Activated naive CD4-positive, alpha-beta T cell treated with anti-CD3 and anti-CD28 coated beads, Interleukin-2, amount 50 U/mL, for 24 hours (primary cell): ENCODE measurements around the gene TRAF3.
"Not testable (repeated sequence)": the region's sequence is repeated elsewhere in the genome, so short reads cannot be mapped to it uniquely, and the experiment has no call there.

Experiments
- H3K27ac Mint-ChIP-seq: one replicate; pipeline ENCODE4 v1.8.0; 2021; ENCODE audit warnings: mild to moderate bottlenecking, mixed read lengths
- H3K27me3 Mint-ChIP-seq: one replicate; pipeline ENCODE4 v1.8.0; 2021; ENCODE audit warnings: mixed read lengths
- H3K36me3 Mint-ChIP-seq: one replicate; pipeline ENCODE4 v1.8.0; 2021; ENCODE audit warnings: mixed read lengths
- H3K4me1 Mint-ChIP-seq: one replicate; pipeline ENCODE4 v1.8.0; 2021; ENCODE audit warnings: mixed read lengths
- H3K4me3 Mint-ChIP-seq: one replicate; pipeline ENCODE4 v1.8.0; 2021; ENCODE audit warnings: mild to moderate bottlenecking, mixed read lengths
- H3K9me3 Mint-ChIP-seq: one replicate; pipeline ENCODE4 v1.8.0; 2021; ENCODE audit warnings: mixed read lengths

Gene TRAF3

DNA sequence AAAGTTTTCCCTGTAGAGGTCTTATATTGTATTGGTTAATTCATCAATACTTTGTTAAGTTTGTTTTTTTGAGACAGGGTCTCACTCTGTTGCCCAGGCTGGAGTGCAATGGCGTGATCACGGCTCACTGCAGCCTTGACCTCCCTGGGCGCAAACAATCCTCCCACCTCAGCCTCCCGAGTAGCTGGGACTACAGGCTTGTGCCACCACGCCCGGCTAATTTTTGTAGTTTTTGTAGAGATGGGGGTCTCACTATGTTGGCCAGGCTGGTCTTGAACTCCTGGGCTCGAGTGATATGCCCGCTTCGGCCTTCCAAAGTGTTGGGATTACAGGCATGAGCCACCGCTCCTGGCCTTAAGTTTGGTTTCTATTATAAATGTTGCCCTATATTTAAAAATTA is 149.6 kb downstream of the TRAF3 start:
- not testable (repeated sequence) for H3K4me3 Mint-ChIP-seq, H3K27ac Mint-ChIP-seq, H3K36me3 Mint-ChIP-seq, H3K27me3 Mint-ChIP-seq, H3K9me3 Mint-ChIP-seq, H3K4me1 Mint-ChIP-seq

DNA sequence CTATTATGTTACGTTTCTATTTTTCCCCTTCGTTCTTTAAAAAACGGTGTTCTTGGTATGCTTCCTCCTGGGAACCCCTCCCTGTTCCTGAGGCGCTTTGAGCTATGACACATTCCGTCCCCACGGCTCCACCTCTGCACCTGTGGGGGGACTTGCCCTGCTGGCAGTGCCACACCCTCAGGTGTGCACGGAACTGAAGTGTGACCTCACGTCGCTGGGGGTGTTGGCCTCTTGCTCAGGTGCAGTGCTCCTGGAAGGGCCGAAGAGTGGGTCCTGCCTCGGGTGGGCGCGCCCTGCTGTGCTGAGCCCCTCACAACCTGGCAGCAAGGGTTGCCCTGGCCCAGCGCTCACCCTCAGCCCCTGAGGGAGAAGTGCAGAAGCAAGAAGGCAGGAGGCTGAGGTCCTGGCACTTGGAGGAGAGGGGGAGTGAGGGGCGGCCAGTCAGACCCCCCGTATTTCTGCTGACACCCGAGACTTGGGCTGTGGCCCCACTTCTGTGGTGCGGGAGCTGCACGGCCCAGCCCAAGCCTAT is 150.2 kb downstream of the TRAF3 start:
- peak overlapping the region; percentile 60 for H3K4me3 Mint-ChIP-seq
- H3K27ac Mint-ChIP-seq = peak overlapping the region; percentile 55
- H3K36me3 Mint-ChIP-seq = no peaks in the 10 kb centered on the region
- H3K9me3 Mint-ChIP-seq = no peaks in the 10 kb centered on the region
- H3K4me1 Mint-ChIP-seq = peaks cover 10% of the 10 kb centered on the region
- H3K27me3 Mint-ChIP-seq = peaks cover 4% of the 10 kb centered on the region

DNA sequence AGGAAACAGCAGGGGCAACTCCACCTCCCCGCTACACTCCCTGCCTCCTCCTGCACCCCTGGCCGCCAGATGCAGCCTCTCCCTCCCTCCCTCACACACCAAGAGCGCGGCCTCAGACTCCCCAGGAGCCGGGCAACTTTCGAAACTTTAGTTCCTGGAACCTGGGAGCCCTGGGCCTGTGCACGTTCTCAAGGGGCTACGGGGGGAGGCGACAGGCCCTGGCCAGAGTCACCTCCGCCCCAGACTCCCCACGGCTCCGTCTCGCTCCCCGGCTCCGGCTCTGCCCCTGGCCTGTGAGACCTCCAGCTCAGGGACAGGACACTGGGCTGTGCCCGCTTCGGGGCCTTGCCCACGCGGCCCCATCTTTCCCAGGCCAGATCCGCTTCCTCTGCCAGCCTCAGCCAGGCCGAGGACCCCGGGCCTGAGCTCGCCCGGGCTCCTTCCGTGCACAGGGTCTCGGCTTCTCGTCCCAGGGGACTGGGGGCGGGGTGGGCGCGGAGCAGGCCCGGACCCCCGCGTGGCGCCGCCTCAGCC is 150.7 kb downstream of the TRAF3 start:
- Mint-ChIP-seq H3K9me3 (no peaks in the 10 kb centered on the region), H3K27ac (no peak overlapping the region), H3K36me3 (no peaks in the 10 kb centered on the region), H3K27me3 (peaks cover 4% of the 10 kb centered on the region), H3K4me1 (peaks cover 10% of the 10 kb centered on the region), H3K4me3 (peak overlapping the region; percentile 60)

DNA sequence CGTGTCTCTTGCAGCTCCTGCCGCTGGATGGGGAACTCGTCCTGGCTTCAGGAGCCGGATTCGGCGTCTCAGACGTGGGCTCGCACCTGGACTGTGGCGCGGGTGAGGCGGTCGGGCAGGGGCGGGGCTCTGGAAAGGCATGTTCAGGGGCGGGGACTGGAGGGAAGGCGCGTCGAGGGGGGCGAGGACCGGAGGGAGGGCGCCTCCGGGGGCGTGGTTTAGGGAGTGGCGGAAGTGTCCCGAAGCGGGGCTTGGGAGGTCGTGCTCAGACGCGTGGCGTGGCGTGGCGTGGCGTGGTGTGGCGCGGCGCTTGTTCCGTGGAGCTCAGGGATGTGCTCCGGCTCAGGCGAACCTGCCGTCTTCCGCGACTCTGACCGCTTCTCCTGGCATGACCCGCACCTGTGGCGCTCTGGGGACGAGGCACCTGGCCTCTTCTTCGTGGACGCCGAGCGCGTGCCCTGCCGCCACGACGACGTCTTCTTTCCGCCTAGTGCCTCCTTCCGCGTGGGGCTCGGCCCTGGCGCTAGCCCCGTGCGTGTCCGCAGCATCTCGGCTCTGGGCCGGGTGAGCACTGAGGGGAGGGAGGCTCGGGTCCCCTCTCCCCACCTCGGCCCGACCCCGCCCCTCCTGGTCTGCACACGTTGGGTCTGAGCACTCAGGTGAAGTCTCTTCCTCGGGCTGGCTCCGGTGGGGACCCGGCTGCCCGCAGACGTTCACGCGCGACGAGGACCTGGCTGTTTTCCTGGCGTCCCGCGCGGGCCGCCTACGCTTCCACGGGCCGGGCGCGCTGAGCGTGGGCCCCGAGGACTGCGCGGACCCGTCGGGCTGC is 151.4 kb downstream of the TRAF3 start:
- H3K27ac Mint-ChIP-seq = no peak overlapping the region
- H3K4me1 Mint-ChIP-seq = peaks cover 10% of the 10 kb centered on the region
- H3K4me3 Mint-ChIP-seq = peak overlapping the region; percentile 42
- peaks cover 4% of the 10 kb centered on the region for H3K27me3 Mint-ChIP-seq
- no peaks in the 10 kb centered on the region for H3K36me3 Mint-ChIP-seq
- H3K9me3 Mint-ChIP-seq = no peaks in the 10 kb centered on the region

DNA sequence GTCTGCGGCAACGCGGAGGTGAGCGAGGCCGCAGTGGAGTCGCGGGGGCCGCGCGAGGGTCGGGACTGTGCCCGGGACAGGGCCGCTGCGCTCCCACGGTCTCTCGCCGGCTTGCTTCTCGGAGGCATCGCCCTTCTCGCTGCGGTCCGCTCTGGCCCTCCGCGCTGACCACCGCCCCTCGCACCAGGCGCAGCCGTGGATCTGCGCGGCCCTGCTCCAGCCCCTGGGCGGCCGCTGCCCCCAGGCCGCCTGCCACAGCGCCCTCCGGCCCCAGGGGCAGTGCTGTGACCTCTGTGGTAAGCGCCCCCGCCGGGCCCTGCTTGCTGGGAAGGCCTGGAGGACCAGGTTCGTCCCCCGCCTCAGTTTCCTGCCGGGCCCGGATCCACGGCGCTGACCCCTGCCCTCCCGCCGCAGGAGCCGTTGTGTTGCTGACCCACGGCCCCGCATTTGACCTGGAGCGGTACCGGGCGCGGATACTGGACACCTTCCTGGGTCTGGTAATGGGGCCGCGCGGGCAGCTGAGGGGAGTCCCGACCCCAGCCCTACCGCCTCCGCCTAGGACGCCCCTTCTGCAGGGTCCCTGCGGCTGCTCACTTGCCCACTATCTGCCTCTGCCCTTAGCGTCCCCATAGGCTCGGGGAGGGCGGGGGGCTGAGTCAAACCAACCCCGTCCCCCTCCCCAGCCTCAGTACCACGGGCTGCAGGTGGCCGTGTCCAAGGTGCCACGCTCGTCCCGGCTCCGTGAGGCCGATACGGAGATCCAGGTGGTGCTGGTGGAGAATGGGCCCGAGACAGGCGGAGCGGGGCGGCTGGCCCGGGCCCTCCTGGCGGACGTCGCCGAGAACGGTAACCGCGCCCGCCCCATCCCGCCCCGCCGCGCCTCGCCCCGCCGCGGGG is 152.2 kb downstream of the TRAF3 start:
- H3K4me1 Mint-ChIP-seq = peaks cover 5% of the 10 kb centered on the region
- no peaks in the 10 kb centered on the region for H3K9me3 Mint-ChIP-seq
- H3K27ac Mint-ChIP-seq = no peak overlapping the region
- no peak overlapping the region for H3K4me3 Mint-ChIP-seq
- no peaks in the 10 kb centered on the region for H3K36me3 Mint-ChIP-seq
- H3K27me3 Mint-ChIP-seq = peaks cover 4% of the 10 kb centered on the region

DNA sequence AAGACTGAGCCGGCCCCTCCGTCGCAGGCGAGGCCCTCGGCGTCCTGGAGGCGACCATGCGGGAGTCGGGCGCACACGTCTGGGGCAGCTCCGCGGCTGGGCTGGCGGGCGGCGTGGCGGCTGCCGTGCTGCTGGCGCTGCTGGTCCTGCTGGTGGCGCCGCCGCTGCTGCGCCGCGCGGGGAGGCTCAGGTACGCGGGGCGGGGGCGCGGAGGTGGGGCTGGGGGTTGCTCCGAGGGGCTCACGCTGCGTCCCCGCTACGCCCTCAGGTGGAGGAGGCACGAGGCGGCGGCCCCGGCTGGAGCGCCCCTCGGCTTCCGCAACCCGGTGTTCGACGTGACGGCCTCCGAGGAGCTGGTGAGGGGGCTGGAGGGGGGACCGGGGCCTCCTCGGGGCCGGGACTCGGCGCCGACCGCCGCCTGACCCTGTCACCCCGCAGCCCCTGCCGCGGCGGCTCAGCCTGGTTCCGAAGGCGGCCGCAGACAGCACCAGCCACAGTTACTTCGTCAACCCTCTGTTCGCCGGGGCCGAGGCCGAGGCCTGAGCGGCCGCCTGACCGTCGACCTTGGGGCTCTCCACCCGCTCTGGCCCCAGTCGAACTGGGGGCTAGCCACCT is 153.0 kb downstream of the TRAF3 start:
- H3K27me3 Mint-ChIP-seq = peaks cover 4% of the 10 kb centered on the region
- no peak overlapping the region for H3K4me3 Mint-ChIP-seq
- peaks cover 4% of the 10 kb centered on the region for H3K4me1 Mint-ChIP-seq
- no peak overlapping the region for H3K27ac Mint-ChIP-seq
- H3K36me3 Mint-ChIP-seq = no peaks in the 10 kb centered on the region
- no peaks in the 10 kb centered on the region for H3K9me3 Mint-ChIP-seq

DNA sequence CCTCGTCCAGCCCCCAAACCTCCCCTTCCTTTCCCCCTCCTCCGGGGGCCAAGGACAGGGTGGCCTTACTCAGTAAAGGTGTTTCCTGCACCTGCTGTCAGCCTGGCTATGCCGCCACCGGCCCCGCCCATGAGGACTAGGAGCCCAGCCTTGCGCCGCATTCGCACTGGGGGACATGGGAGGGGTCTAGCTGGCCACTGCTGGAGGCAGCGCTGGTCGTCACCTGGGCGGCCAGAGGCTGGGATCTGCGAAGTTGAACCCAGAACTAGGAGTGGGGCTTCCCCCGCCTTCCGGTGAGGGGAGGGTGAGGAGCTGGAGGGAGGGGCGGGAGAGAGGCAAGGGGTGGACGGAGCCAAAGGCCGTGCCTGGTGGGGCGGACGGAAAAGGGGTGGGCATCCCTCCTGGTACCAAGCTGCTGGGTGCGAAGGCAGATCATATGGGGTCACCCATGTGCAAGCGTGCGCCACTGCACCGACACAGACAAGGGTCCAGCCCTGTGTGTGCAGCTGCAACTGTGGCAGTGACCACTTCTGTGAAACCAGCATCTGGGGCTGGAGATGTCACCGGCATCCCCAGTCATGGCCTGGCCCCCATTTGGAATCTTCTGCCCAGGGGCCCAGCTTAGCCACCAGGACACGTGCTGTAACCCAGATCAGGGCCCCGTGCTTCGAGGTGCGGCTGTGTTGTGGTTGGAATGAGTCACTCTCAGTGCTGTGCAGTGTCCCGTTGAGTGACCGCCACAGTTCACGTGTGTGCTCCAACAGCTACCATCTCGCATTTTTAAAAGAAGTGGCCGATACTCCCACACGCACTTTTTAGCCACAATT is 153.7 kb downstream of the TRAF3 start:
- H3K4me1 Mint-ChIP-seq = peaks cover 1% of the 10 kb centered on the region
- no peak overlapping the region for H3K4me3 Mint-ChIP-seq
- no peaks in the 10 kb centered on the region for H3K36me3 Mint-ChIP-seq
- H3K27me3 Mint-ChIP-seq = peaks cover 1% of the 10 kb centered on the region
- no peaks in the 10 kb centered on the region for H3K9me3 Mint-ChIP-seq
- H3K27ac Mint-ChIP-seq = no peak overlapping the region

DNA sequence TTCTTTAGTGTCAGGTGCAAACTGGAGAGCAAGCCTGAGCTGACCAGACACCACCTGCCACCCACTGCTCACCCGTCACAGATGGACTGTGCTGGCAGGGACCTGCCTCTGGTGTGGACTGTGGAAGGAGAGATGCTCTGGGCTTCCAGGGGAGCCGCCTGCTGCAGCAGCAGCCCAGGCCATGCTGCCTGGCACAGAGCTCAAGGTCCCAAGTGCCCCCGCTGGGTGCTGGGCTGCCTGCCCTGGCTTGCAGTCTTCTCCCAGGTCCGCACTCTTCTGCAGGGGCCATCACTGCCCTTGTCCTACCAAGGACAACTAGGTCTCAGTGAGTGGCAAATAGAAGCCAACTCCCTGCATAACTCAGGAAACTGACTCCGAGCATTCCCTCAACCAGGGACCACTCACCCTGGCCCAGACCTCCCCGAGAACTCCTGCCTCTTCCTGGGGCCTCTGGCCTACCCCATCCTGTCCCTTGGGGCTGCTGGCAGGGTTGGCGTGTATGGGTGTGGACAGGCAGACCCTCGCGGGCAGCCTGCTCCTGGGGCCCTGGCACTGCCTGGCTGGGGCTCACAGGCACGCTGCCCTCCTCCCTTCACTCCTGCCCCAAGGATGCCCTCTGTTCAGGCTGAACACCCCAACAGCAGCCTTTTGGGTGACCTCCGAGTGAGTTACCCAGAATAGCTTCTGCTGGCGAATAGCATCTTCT is 154.5 kb downstream of the TRAF3 start:
- no peaks in the 10 kb centered on the region for H3K27me3 Mint-ChIP-seq
- H3K9me3 Mint-ChIP-seq = no peaks in the 10 kb centered on the region
- H3K4me1 Mint-ChIP-seq = no peaks in the 10 kb centered on the region
- no peak overlapping the region for H3K27ac Mint-ChIP-seq
- no peak overlapping the region for H3K4me3 Mint-ChIP-seq
- no peaks in the 10 kb centered on the region for H3K36me3 Mint-ChIP-seq

DNA sequence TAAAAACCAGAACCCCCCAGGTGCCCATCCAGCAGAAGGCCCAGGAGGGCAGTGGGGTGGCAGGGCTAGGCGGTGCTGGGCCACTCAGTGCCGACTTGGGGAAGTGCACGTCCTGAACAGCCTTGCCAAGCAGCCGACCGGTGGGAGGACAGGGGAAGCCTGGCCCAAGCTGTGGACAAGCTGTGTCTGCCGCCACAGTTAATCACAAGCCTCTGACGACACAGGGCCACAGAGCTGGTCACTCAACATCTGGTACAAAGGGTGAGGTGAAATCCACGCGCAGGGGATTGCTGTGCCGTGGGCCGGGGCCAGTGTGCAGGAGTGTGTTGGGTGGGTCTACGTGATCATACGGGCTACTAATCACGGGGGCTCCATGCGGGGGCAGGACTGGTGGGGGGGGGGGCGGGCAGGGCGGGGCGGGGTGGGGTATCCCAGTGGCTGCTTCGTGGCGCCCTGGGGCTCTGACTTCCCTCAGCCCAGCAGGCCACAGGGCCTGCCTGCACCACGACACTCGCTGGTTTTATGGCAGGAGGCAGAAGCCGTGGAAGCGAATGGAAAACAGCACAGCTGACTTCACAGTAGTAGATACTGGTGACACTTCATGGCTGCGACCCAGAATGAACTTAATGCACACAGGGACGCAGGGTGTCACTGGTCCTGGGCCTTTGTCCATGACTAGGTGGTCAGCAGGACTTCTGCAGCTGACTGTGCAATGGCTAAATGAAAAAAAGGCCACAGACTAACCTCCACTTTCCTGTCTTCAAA is 155.4 kb downstream of the TRAF3 start:
- Mint-ChIP-seq H3K36me3 (no peaks in the 10 kb centered on the region), H3K4me1 (no peaks in the 10 kb centered on the region), H3K4me3 (no peak overlapping the region), H3K27ac (no peak overlapping the region), H3K9me3 (no peaks in the 10 kb centered on the region), H3K27me3 (no peaks in the 10 kb centered on the region)

DNA sequence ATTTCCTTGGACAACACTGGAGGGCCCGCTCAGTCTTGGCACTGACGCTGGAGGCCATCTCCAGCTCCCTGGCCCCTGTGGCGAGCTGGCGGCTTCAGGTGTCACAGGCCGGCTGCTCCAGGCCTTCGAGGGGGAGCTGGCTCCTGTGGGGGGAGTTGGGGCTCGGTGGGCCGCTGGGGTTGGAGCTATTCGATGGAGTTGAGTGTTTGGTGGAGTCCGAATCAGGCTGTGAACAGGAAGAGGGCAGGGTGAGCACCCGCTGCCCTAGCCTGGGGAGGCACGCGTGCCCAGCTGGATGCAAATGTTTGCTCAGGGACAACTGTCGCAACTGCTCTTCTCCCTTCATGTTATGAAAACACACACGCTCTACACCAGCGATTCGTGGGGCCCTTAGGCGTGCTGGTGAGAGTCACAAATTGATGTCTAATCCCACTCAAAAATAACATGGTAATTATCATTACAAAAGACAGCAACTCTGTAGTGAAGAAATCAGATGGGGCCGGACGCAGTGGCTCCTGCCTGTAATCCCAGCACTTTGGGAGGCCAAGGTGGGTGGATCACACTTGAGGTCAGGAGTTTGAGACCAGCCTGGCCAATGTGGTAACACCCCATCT is 156.5 kb downstream of the TRAF3 start:
- Mint-ChIP-seq H3K27me3 (no peaks in the 10 kb centered on the region), H3K9me3 (no peaks in the 10 kb centered on the region), H3K36me3 (no peaks in the 10 kb centered on the region), H3K4me3 (no peak overlapping the region), H3K27ac (no peak overlapping the region), H3K4me1 (no peaks in the 10 kb centered on the region)

DNA sequence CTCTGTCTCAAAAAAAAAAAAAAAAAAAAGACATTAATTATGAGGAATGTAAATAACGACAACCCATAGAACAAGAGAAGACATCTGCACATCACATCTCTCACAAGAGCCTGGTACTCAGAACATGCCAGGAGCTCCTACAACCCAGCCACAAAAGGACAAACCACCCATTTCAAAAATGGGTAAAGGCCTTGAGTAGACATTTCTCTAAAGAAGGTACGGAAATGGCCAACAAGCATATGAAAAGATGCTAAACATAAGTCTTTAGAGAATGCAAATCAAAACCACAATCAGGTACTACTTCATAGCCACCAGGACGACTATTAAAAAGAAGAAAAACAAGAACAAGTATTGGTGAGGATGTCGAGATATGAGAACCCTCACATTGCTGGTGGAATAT is 158.5 kb downstream of the TRAF3 start:
- no peak overlapping the region for H3K27ac Mint-ChIP-seq
- no peak overlapping the region for H3K4me3 Mint-ChIP-seq
- no peaks in the 10 kb centered on the region for H3K4me1 Mint-ChIP-seq
- H3K27me3 Mint-ChIP-seq = no peaks in the 10 kb centered on the region
- no peaks in the 10 kb centered on the region for H3K36me3 Mint-ChIP-seq
- no peaks in the 10 kb centered on the region for H3K9me3 Mint-ChIP-seq

DNA sequence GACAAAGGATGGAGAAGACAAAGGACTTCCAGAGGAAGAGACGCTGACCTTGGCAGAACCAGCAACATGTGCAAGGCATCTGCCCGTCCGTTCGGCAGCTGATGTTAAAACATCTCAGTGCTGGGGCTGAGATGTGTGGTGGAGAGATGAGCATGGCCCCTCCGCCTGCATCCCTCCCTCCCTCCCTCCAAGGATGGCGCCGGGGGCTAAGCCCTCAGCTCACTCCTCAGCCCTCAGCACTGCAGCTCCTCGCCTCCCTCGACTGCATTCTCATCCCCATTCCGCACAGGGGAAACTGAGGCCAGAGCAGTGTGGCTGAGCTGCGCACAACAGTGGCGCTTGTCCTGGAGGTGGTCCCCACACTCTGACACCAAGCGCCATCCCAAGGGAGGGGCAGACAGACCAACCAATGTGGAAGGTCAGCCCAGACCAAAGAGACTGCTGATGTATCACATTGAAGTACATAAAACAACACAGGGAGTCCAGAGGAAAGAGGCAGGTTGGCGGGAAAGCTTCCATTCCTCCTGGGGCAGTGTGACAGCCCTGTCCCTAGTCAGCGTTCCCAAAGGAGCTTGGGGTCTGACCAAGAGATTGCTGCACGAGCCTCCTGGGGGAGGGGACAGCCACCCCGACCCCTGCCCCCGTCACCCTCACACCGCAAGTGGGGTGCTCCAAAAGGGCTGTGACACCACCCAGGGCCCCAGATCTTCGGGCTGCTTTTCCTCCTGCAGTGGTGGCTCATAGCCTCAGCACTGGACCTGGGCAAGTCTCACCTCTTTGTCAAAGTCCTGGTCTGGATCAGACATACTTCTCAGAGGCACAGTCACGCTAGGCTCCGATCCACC is 160.3 kb downstream of the TRAF3 start:
- no peaks in the 10 kb centered on the region for H3K4me1 Mint-ChIP-seq
- H3K9me3 Mint-ChIP-seq = no peaks in the 10 kb centered on the region
- H3K27me3 Mint-ChIP-seq = no peaks in the 10 kb centered on the region
- H3K36me3 Mint-ChIP-seq = no peaks in the 10 kb centered on the region
- no peak overlapping the region for H3K27ac Mint-ChIP-seq
- H3K4me3 Mint-ChIP-seq = no peak overlapping the region

DNA sequence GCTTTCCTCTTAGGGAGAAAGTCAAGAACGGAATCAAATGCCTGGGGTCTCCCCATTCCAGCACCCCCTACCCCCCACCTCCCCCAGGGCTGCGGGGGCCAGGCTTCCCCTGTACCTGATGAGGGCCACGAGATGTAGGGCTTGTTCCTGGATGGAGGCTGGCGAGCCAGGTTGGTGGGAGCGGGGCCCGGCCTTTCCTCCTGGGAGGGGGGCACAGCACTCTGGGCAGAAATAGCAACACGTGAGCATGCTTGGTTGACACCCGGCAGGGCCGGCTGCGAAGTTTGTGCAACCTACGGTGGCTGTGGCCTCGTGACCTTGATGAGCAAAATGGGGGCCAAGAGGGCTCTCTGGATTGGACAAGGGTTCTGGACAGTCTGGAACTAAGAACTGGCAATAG is 160.9 kb downstream of the TRAF3 start:
- H3K9me3 Mint-ChIP-seq = no peaks in the 10 kb centered on the region
- no peaks in the 10 kb centered on the region for H3K36me3 Mint-ChIP-seq
- no peaks in the 10 kb centered on the region for H3K27me3 Mint-ChIP-seq
- H3K4me1 Mint-ChIP-seq = no peaks in the 10 kb centered on the region
- H3K4me3 Mint-ChIP-seq = no peak overlapping the region
- no peak overlapping the region for H3K27ac Mint-ChIP-seq
